LNCAP (cell line): ENCODE data around the gene OLIG2.

ENCODE experiments used
- TF ChIP-seq, protein P1 (sequence below): fragments of 450-650 bp; IDR thresholded peaks from 2 replicates; pipeline ENCODE4 v1.5.1; 2017; ENCODE audit warnings: mild to moderate bottlenecking

OLIG2 gene

DNA sequence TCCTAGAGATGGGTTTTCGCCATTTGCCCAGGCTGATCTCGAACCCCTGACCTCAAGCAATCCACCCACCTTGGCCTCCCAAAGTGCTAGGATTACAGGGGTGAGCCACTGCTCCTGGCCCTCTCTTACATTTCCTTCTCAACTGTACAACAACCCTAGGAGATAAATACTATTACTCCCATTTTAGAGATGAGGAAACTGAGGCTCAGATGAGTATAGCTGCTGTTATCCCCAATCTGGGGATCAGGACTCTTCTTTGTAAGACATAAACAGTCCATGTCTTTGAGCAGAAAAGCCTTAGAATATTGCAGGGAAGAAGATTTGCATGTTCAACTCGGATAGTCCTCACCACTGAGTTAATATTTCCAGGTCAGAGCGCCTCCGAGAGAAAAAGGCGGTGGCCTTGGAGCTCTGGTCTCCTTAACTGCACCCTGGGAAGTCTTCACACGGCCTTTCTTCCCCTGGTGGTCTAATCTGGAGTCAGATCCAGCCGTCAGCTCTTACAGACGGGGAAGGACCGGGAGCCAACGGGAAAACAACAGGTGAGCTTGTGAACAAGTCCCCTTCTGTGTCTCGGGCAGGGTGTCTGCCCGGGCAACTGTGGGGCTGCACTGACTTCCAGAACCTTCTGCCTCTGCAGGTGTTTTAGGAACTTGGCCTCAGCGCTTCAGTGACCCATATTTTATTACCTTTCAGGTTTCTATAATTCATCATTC is 38.3 kb downstream of the OLIG2 start:
- TF ChIP-seq, protein P1, sequence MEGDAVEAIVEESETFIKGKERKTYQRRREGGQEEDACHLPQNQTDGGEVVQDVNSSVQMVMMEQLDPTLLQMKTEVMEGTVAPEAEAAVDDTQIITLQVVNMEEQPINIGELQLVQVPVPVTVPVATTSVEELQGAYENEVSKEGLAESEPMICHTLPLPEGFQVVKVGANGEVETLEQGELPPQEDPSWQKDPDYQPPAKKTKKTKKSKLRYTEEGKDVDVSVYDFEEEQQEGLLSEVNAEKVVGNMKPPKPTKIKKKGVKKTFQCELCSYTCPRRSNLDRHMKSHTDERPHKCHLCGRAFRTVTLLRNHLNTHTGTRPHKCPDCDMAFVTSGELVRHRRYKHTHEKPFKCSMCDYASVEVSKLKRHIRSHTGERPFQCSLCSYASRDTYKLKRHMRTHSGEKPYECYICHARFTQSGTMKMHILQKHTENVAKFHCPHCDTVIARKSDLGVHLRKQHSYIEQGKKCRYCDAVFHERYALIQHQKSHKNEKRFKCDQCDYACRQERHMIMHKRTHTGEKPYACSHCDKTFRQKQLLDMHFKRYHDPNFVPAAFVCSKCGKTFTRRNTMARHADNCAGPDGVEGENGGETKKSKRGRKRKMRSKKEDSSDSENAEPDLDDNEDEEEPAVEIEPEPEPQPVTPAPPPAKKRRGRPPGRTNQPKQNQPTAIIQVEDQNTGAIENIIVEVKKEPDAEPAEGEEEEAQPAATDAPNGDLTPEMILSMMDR = no peak

GRCh38 chr21:33064623-33065390 is 39.1 kb downstream of the OLIG2 start:
- TF ChIP-seq, protein P1 = no peak

GRCh38 chr21:33067043-33067442 is 41.3 kb downstream of the OLIG2 start:
- TF ChIP-seq, protein P1 = no peak

DNA sequence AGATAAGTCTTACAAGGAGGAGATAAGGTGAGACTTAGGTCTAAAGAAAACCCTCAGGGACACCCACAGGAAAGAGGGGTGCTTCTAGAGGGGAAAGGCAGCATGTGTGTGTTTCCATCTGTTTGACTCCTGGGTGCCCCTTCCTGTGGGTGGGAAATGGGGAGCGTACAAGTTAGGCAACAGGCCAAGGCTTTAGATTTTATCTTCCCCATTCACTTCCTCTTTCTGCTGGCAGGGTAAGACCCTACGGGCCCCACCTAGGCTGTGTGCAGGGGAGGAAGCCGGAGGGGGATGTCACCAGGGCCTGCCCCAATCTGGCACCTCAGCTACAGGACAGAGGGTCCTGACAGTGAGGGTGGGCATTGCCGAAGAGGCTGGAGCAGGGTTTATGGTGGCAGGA is 41.7 kb downstream of the OLIG2 start:
- TF ChIP-seq, protein P1 = no peak

DNA sequence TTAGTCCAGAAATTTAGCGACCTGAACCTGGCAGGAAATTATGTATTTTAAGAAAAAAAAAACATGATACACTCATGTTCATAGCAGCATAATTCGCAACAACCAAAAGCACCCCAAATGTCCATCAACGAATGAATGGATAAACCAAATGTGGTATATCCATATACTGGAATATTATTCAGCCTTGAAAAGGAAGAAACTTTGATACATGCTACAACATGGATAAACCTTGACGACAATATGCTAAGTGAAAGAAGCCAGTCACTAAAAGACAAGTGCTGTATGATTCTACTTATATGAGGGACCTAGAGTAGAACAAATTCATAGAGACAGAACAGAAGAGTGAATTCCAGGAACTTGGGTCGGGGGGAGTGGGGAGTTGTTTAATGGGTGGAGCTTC is 43.5 kb downstream of the OLIG2 start:
- TF ChIP-seq, protein P1 = no peak

DNA sequence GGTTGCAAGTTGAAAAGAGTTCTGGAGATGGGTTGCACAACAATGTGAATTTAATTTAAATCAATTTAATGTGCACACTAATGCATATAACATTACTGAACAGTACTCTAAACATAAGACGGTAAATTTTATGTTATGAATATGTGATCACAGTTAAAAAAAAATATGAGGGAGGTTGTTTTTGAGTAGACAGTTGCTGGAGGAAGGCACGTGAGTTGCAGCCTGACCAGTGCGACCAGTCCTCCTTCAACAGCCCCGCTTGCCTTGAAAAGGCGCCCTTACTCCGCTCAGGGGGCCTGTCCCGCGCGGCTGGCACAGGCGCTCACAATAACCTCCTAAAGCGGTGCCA is 43.9 kb downstream of the OLIG2 start:
- TF ChIP-seq, protein P1 = no peak

DNA sequence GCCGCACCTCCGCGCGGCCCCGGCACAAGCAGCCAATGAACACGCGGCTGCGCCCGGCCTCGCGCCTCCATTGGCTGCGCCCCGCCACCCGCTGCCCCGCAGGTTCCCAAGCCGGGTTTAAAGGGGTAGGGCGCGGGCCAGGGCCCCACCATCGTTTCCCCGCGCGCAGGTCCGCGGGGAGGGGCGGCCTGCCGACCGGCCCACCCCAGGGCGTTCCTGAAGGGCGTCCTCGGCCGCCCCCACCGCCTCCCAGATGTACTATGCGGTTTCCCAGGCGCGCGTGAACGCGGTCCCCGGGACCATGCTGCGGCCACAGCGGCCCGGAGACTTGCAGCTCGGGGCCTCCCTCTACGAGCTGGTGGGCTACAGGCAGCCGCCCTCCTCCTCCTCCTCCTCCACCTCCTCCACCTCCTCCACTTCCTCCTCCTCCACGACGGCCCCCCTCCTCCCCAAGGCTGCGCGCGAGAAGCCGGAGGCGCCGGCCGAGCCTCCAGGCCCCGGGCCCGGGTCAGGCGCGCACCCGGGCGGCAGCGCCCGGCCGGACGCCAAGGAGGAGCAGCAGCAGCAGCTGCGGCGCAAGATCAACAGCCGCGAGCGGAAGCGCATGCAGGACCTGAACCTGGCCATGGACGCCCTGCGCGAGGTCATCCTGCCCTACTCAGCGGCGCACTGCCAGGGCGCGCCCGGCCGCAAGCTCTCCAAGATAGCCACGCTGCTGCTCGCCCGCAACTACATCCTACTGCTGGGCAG is 44.4 kb downstream of the OLIG2 start, which contains the start of gene OLIG1:
OLIG1 (plus strand) TSS at position 148 of the 750 bp plus-strand sequence; CDS start at position 254, 106 bp downstream.
- TF ChIP-seq, protein P1 = no peak
